Neuronal stem cell (in vitro differentiated cells): Measurements from ENCODE around the gene SLC9A9.

Experiments
- DNase-seq: peaks from one replicate; pipeline ENCODE4 v3.0.0-alpha.2; 2013; ENCODE audit warnings: low spot score
- H2AFZ ChIP-seq: one replicate; pipeline ENCODE4 v1.6.1; 2013; ENCODE audit warnings: mild to moderate bottlenecking, low read length, inconsistent platforms
- H2AK5ac ChIP-seq: 2 replicates; pipeline ENCODE4 v1.6.1; 2013; ENCODE audit warnings: low read depth, mild to moderate bottlenecking, inconsistent platforms, low read length, moderate library complexity, mixed read lengths
- H2BK120ac ChIP-seq: 2 replicates; pipeline ENCODE4 v1.6.1; 2013; ENCODE audit warnings: low read depth, mild to moderate bottlenecking, inconsistent platforms, low read length, moderate library complexity, mixed read lengths
- H2BK12ac ChIP-seq: one replicate; pipeline ENCODE4 v1.6.1; 2013; ENCODE audit warnings: low read length, inconsistent platforms
- H2BK15ac ChIP-seq: 2 replicates; pipeline ENCODE4 v1.6.1; 2013; ENCODE audit warnings: mild to moderate bottlenecking, low read length, inconsistent platforms, mixed read lengths
- H2BK5ac ChIP-seq: one replicate; pipeline ENCODE4 v1.6.1; 2013; ENCODE audit warnings: inconsistent platforms, mild to moderate bottlenecking, low read length, moderate library complexity
- H3K14ac ChIP-seq: one replicate; pipeline ENCODE4 v1.6.1; 2013; ENCODE audit warnings: low read length, inconsistent platforms
- H3K18ac ChIP-seq: 2 replicates; pipeline ENCODE4 v1.6.1; 2013; ENCODE audit warnings: low read length, inconsistent platforms
- H3K23ac ChIP-seq: 2 replicates; pipeline ENCODE4 v1.6.1; 2013; ENCODE audit warnings: low read depth, mild to moderate bottlenecking, mixed read lengths, low read length, inconsistent platforms; ENCODE audit not compliant: poor library complexity
- H3K27ac ChIP-seq: replicated peaks from 3 replicates; pipeline ENCODE4 v1.5.1; 2013; ENCODE audit warnings: low read length, inconsistent platforms
- H3K27me3 ChIP-seq, 3 experiments: 2 replicates each; pipeline ENCODE4 v1.6.1; 2013; ENCODE audit warnings: low read length in 3 of 3, mild to moderate bottlenecking in 2 of 3, inconsistent platforms in 1 of 3, low read depth in 1 of 3, mixed read lengths in 1 of 3, moderate library complexity in 1 of 3; ENCODE audit not compliant: control insufficient read depth in 3 of 3, insufficient read depth in 3 of 3
- H3K36me3 ChIP-seq, 2 donors: replicated peaks in 1 of 2; 2 replicates each; pipeline ENCODE4 v1.6.1; 2013; ENCODE audit warnings: low read length in 2 of 2; ENCODE audit not compliant: control insufficient read depth in 2 of 2, insufficient read depth in 2 of 2
- H3K4ac ChIP-seq: 2 replicates; pipeline ENCODE4 v1.6.1; 2013; ENCODE audit warnings: inconsistent platforms, mild to moderate bottlenecking, low read length, moderate library complexity
- H3K4me1 ChIP-seq, 2 donors: 1 replicate in 1 of 2; 2 replicates in 1 of 2; pipeline ENCODE4 v1.6.1; 2013; ENCODE audit warnings: low read length in 2 of 2, low read depth in 1 of 2; ENCODE audit not compliant: control insufficient read depth in 2 of 2, insufficient read depth in 1 of 2
- H3K4me2 ChIP-seq: one replicate; pipeline ENCODE4 v1.6.1; 2013; ENCODE audit warnings: mild to moderate bottlenecking, low read length, inconsistent platforms; ENCODE audit not compliant: insufficient read depth, poor library complexity, severe bottlenecking
- H3K4me3 ChIP-seq, 2 donors: 2 replicates each; pipeline ENCODE4 v1.5.1; 2013; ENCODE audit warnings: low read length in 2 of 2, mild to moderate bottlenecking in 2 of 2, inconsistent platforms in 1 of 2, moderate library complexity in 1 of 2
- H3K79me1 ChIP-seq: one replicate; pipeline ENCODE4 v1.6.1; 2013; ENCODE audit warnings: low read depth, mild to moderate bottlenecking, inconsistent platforms, low read length, moderate library complexity
- H3K9ac ChIP-seq: one replicate; pipeline ENCODE4 v1.6.1; 2013; ENCODE audit warnings: mild to moderate bottlenecking, low read depth, low read length, inconsistent platforms; ENCODE audit not compliant: poor library complexity
- H3K9me3 ChIP-seq, 2 donors: replicated peaks in 1 of 2; 2 replicates each; pipeline versions ENCODE3 to v1.6.1; 2013; ENCODE audit warnings: low read length in 2 of 2, mild to moderate bottlenecking in 2 of 2, inconsistent platforms in 1 of 2, low read depth in 1 of 2, mixed read lengths in 1 of 2, moderate library complexity in 1 of 2; ENCODE audit not compliant: control insufficient read depth in 2 of 2, insufficient read depth in 1 of 2
- H4K8ac ChIP-seq: one replicate; pipeline ENCODE4 v1.6.1; 2013; ENCODE audit warnings: low read depth, mild to moderate bottlenecking, inconsistent platforms, low read length, moderate library complexity
- H4K91ac ChIP-seq: one replicate; pipeline ENCODE4 v1.6.1; 2013; ENCODE audit warnings: low read length, low read depth, mild to moderate bottlenecking, inconsistent platforms; ENCODE audit not compliant: poor library complexity
- WGBS, 2 donors: extraction: QIAGEN DNeasy Blood & Tissue Kit; methylation state at CpG; one replicate each; pipeline ENCODE4 v1.1.7; 2013; ENCODE audit warnings: missing lambda C conversion rate in 2 of 2, mixed read lengths in 1 of 2; ENCODE audit not compliant: insufficient read length in 2 of 2, insufficient replicate concordance in 1 of 2; ENCODE audit errors: extremely low coverage in 2 of 2; 5-methylcytosine and 5-hydroxymethylcytosine counted together

Gene SLC9A9

DNA sequence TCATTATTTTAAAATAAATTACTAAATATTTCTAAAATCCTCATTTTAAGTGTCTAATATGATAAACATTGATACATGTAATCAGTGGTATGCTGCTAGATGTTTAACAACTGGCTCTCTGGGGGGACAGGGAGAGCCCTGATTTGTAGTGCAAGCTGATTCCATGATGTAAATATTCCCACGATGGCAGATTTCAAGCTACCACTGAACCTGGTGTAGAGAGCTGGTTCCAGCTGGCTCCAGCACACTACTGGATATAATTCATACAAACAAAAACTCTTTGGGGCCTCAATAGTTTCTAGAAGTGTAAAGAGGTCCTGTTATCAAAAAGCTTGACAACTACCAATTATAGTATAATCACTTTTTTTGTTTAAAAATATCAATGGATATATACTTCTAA is 316.2 kb downstream of the SLC9A9 start:
- H2BK5ac ChIP-seq: no peak overlapping the region
- no peaks in the 10 kb centered on the region for H3K36me3 ChIP-seq
- no peaks in the 10 kb centered on the region for H3K9me3 ChIP-seq
- no peak overlapping the region for H2BK15ac ChIP-seq
- H2BK120ac ChIP-seq: no peak overlapping the region
- H3K4me3 ChIP-seq: no peak overlapping the region
- no peak overlapping the region for H2AFZ ChIP-seq
- H4K91ac ChIP-seq: no peak overlapping the region
- no peak overlapping the region for H2AK5ac ChIP-seq
- no peak overlapping the region for H3K23ac ChIP-seq
- H3K79me1 ChIP-seq: no peaks in the 10 kb centered on the region
- H3K14ac ChIP-seq: no peak overlapping the region
- no peak overlapping the region for H3K4me2 ChIP-seq
- no CpG with 5 or more reads among the region's 1 CpG for WGBS, 2 donors
- H3K18ac ChIP-seq: no peak overlapping the region
- no peak overlapping the region for H3K4ac ChIP-seq
- H2BK12ac ChIP-seq: no peak overlapping the region
- DNase-seq: no peak
- no peaks in the 10 kb centered on the region for H3K4me1 ChIP-seq
- H3K9ac ChIP-seq: no peak overlapping the region
- no peak overlapping the region for H3K27ac ChIP-seq
- no peaks in the 10 kb centered on the region for H3K27me3 ChIP-seq
- H4K8ac ChIP-seq: no peak overlapping the region

DNA sequence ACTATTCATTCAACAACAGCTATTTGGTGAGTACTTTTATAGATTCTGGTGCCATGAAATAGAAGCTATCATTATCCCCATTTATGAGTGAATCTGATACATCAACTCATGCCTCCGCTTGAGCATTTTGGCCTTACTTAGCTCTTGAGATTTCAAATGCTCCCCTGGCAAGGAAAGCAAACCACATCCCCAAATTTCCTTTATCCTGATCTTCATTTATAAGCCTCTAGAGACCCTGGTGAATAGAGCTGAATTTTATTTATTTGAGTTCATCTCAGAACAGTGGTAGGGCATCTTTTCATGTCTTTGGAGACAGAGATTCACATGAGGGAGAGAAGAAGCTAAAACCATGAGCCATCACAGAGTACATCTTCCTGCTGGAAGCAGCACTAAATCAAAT is 317.2 kb downstream of the SLC9A9 start:
- Histone ChIP-seq H2AK5ac (no peak overlapping the region), H3K4me1 (no peaks in the 10 kb centered on the region), H3K27ac (no peak overlapping the region), H3K4ac (no peak overlapping the region), H3K18ac (no peak overlapping the region), H3K4me2 (no peak overlapping the region), H3K4me3 (no peak overlapping the region), H3K23ac (no peak overlapping the region), H2BK15ac (no peak overlapping the region), H3K79me1 (no peaks in the 10 kb centered on the region), H4K91ac (no peak overlapping the region), H2BK12ac (no peak overlapping the region), H3K14ac (no peak overlapping the region), H3K27me3 (no peaks in the 10 kb centered on the region), H3K9ac (no peak overlapping the region), H3K36me3 (no peaks in the 10 kb centered on the region), H2BK120ac (no peak overlapping the region), H2BK5ac (no peak overlapping the region), H3K9me3 (no peaks in the 10 kb centered on the region), H4K8ac (no peak overlapping the region), H2AFZ (no peak overlapping the region)
- WGBS, 2 donors: no CpG with 5 or more reads among the region's 1 CpG
- DNase-seq: no peak

DNA sequence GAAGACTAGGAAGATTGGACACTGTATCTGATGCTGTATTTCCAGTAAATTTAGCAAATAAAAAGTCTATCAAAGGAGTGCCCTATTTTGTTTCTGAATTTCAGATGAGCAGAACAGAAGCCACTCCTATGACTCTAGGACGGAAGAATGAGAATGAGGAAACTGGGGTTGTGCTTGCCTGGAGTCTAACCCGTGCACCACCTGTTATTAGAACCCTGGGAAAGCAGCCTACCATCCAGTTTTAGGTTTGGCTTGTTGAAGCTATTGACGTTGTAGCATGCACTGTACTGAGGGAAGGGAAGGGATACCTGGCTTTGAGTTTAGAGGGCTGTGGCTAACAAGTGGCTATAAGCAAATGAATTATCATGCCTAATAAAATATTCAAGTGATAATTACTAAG is 318.5 kb downstream of the SLC9A9 start:
- Histone ChIP-seq H3K4me1 (no peaks in the 10 kb centered on the region), H4K91ac (no peak overlapping the region), H3K9ac (no peak overlapping the region), H3K27me3 (no peaks in the 10 kb centered on the region), H3K79me1 (no peaks in the 10 kb centered on the region), H3K4me3 (no peak overlapping the region), H3K4me2 (no peak overlapping the region), H4K8ac (no peak overlapping the region), H3K23ac (no peak overlapping the region), H2BK15ac (no peak overlapping the region), H2BK12ac (no peak overlapping the region), H3K9me3 (no peaks in the 10 kb centered on the region), H2BK120ac (no peak overlapping the region), H2BK5ac (no peak overlapping the region), H3K14ac (no peak overlapping the region), H3K4ac (no peak overlapping the region), H3K18ac (no peak overlapping the region), H2AK5ac (no peak overlapping the region), H2AFZ (no peak overlapping the region), H3K27ac (no peak overlapping the region), H3K36me3 (no peaks in the 10 kb centered on the region)
- no peak for DNase-seq
- WGBS, 2 donors: no CpG with 5 or more reads among the region's 3 CpGs

DNA sequence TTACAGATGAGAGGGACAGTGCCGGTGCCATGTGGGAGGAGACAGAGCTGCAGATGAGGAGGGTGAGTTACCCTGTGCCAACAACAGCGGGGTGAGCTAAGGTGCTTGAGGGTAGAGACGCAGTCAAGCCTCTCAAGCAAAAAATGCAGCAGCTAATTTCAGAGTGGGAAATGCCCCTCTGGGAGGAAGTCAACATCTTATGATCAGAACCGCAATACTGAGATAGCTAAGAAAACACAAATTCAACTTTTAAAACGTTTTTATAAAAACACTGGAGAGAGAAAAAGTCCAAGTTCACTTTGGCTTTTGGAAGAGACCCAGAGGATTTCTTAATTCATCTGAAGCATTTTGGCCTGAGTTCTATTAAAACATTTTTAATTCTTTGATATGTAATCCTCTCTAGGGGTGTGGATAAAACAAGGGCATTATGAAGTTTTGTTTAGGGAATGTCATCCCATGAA is 319.2 kb downstream of the SLC9A9 start:
- H2BK5ac ChIP-seq: no peak overlapping the region
- H3K36me3 ChIP-seq: no peaks in the 10 kb centered on the region
- H3K27ac ChIP-seq: no peak overlapping the region
- H3K4ac ChIP-seq: no peak overlapping the region
- no peak overlapping the region for H3K18ac ChIP-seq
- no peak overlapping the region for H3K23ac ChIP-seq
- H2BK120ac ChIP-seq: no peak overlapping the region
- H3K4me3 ChIP-seq: no peak overlapping the region
- no peaks in the 10 kb centered on the region for H3K4me1 ChIP-seq
- no peak overlapping the region for H4K91ac ChIP-seq
- no peak overlapping the region for H3K9ac ChIP-seq
- DNase-seq: no peak
- no peaks in the 10 kb centered on the region for H3K27me3 ChIP-seq
- H3K4me2 ChIP-seq: no peak overlapping the region
- no peak overlapping the region for H2BK15ac ChIP-seq
- H4K8ac ChIP-seq: no peak overlapping the region
- WGBS, 2 donors: no CpG with 5 or more reads among the region's 5 CpGs
- H3K79me1 ChIP-seq: no peaks in the 10 kb centered on the region
- no peak overlapping the region for H2AK5ac ChIP-seq
- no peak overlapping the region for H2BK12ac ChIP-seq
- H3K14ac ChIP-seq: no peak overlapping the region
- H3K9me3 ChIP-seq: peaks cover 0 to 2% of the 10 kb centered on the region in 2 donors
- H2AFZ ChIP-seq: no peak overlapping the region
